Tibial artery (tissue), 4 donors: ENCODE results near the gene RPL10A.
"Not testable (repeated sequence)": the region's sequence is repeated elsewhere in the genome, so short reads cannot be mapped to it uniquely, and the experiment has no call there.

Experiments used
- DNase-seq, 2 donors: peaks; one replicate each; pipeline ENCODE4 v3.0.0-alpha.2; 2019
- H3K27ac ChIP-seq, 2 donors: fragments of 200-600 bp; sonication (generic) in 1 of 2; 1 replicate in 1 of 2; 2 replicates in 1 of 2; pipeline ENCODE4 v1.5.1; 2018 to 2019; ENCODE audit warnings: mild to moderate bottlenecking in 1 of 2
- H3K27me3 ChIP-seq, 2 donors: fragments of 200-600 bp; sonication (generic) in 1 of 2; one replicate each; pipeline versions ENCODE4 v1.5.1 to v1.6.0; 2016 to 2019
- H3K36me3 ChIP-seq, 3 donors: fragments of 200-600 bp; sonication (generic) in 2 of 3; one replicate each; pipeline ENCODE4 v1.5.1; 2016 to 2019; ENCODE audit warnings: mild to moderate bottlenecking in 2 of 3
- H3K4me1 ChIP-seq, 4 donors: fragments of 200-600 bp; sonication (generic) in 2 of 4; 1 replicate in 3 of 4; 2 replicates in 1 of 4; pipeline ENCODE4 v1.5.1; 2016 to 2019
- H3K4me3 ChIP-seq, 2 donors: fragments of 200-600 bp; sonication (generic) in 1 of 2; 1 replicate in 1 of 2; 2 replicates in 1 of 2; pipeline ENCODE4 v1.5.1; 2018 to 2019; ENCODE audit warnings: mild to moderate bottlenecking in 2 of 2
- H3K9me3 ChIP-seq, 3 donors: fragments of 200-600 bp; sonication (generic) in 1 of 3; one replicate each; pipeline ENCODE4 v1.5.1; 2016 to 2019
- intact Hi-C: fragments of 100-400 bp; cut with DNase I; formaldehyde crosslinking; loops from one replicate; pipeline ENCODE4 v1.15.0; 2023; ENCODE audit warnings: low total_unique reads
- TF ChIP-seq, protein P1 (sequence below), 2 experiments: fragments of 200-600 bp in 1 of 2; fragments of 450-650 bp in 1 of 2; IDR thresholded peaks; one replicate each; pipeline ENCODE4 v1.5.1; 2017 to 2019; ENCODE audit warnings: antibody characterized with exemption in 2 of 2, mild to moderate bottlenecking in 1 of 2, moderate library complexity in 1 of 2

Gene RPL10A

DNA sequence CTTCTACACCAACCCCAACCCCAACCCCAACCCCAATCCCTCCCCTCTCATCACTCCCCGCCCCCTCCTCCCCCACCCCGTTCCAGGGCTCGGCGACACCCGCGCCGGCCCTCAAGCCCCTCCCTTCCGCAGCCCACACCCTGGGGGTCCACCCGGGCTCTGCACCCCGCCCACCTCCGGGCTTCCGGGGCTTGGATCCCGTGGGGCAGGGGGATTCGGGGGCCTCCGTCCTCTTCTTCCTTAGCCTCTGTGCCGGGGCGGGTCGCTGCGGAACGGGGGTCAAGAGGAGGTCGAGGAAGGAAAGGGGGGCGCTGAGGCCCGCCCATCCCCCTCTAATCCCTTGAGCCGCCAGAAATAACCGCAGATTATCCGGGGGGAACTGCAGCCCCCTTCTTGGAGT lies 43.8 kb downstream of the RPL10A start:
- Histone ChIP-seq H3K9me3 (no peaks in the 10 kb centered on the region), H3K36me3 (no peaks in the 10 kb centered on the region), H3K27me3 (peaks cover 3 to 63% of the 10 kb centered on the region in 2 donors), H3K4me3 (no peak overlapping the region), H3K27ac (no peak overlapping the region), H3K4me1 (peaks cover 0 to 10% (median 8%) of the 10 kb centered on the region in 4 donors)
- DNase-seq: no peak
- TF ChIP-seq, protein P1, sequence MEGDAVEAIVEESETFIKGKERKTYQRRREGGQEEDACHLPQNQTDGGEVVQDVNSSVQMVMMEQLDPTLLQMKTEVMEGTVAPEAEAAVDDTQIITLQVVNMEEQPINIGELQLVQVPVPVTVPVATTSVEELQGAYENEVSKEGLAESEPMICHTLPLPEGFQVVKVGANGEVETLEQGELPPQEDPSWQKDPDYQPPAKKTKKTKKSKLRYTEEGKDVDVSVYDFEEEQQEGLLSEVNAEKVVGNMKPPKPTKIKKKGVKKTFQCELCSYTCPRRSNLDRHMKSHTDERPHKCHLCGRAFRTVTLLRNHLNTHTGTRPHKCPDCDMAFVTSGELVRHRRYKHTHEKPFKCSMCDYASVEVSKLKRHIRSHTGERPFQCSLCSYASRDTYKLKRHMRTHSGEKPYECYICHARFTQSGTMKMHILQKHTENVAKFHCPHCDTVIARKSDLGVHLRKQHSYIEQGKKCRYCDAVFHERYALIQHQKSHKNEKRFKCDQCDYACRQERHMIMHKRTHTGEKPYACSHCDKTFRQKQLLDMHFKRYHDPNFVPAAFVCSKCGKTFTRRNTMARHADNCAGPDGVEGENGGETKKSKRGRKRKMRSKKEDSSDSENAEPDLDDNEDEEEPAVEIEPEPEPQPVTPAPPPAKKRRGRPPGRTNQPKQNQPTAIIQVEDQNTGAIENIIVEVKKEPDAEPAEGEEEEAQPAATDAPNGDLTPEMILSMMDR (IDR thresholded peaks at IDR 0.05): no peak
- intact Hi-C loops: no loop called here

DNA sequence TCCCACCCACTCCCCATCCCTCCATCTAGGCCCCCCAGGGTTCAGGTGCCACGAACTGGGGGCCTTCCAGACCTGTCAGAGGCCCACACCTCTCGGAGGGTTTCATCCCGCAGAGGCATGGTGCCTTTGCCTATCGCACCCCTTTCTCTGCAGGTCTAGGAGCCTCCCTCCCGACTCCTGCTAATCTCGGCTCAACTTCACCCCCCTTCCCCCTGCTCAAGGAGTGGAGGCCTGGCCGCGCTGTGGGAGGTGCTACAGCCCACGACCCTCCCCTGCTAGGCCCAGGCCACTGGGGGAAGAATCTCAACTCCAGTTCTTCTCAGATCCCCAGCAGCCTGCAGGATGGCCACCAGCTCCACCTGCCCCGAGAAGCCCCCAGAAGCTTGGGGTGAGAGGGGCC lies 44.5 kb downstream of the RPL10A start, which contains the start of gene TULP1:
TSS of gene TULP1 (minus strand) at position 157 of the 400 bp plus-strand sequence. CDS start at position 119, 38 bp downstream.
- Histone ChIP-seq H3K27ac (no peak within 1 kb of the TSS), H3K36me3 (no peaks in the 10 kb centered on the region), H3K9me3 (no peaks in the 10 kb centered on the region), H3K4me1 (peaks cover 0 to 10% (median 8%) of the 10 kb centered on the region in 4 donors), H3K27me3 (peaks cover 3 to 56% of the 10 kb centered on the region in 2 donors), H3K4me3 (no peak within 1 kb of the TSS)
- no peak for DNase-seq
- TF ChIP-seq, protein P1 (IDR thresholded peaks at IDR 0.05): no peak
- intact Hi-C loops: no loop called here

DNA sequence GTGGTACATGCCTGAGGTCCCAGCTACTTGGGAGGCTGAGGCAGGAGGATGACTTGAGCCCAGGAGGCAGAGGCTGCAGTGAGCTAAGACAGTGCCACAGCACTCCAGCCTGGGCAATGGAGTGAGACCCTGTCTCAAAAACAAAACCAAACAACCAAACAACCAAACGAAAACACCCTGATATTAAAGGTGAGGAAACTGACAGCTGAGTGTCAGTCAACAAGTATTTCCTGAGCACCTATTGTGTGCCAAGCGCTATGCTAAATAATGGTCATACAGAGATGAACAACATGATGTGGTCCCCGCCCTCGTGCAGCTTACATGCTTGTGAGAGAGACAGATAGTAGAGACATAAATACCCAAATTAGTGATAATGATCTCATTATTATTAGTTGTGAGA lies 46.4 kb downstream of the RPL10A start:
- Histone ChIP-seq H3K27ac (no peak overlapping the region), H3K27me3 (peaks cover 3 to 39% of the 10 kb centered on the region in 2 donors), H3K36me3 (no peaks in the 10 kb centered on the region), H3K9me3 (no peaks in the 10 kb centered on the region), H3K4me1 (peaks cover 0 to 10% (median 8%) of the 10 kb centered on the region in 4 donors), H3K4me3 (no peak overlapping the region)
- TF ChIP-seq, protein P1 (IDR thresholded peaks at IDR 0.05): no peak
- no peak for DNase-seq
- intact Hi-C loops: no loop called here

DNA sequence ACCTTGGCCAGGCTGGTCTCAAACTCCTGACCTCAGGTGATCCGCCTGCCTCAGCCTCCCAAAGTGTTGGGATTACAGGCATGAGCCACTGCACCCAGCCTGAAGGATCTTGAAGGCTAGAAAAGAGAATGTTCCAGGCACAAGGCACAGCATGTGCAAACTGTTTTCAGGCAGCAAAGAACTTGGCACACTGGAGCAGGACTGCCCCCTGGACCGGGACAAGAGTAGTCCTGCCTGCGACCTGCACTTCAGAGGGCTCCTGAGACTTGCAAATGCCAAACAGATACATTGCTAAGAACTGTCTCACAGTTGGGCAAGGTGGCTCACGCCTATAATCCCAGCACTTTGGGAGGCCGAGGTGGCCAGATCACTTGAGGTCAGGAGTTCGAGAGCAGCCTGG lies 47.7 kb downstream of the RPL10A start:
- H3K36me3 ChIP-seq, H3K27ac ChIP-seq, H3K4me1 ChIP-seq, H3K9me3 ChIP-seq, DNase-seq, intact Hi-C loops, H3K4me3 ChIP-seq: not testable (repeated sequence)
- peaks cover 3 to 25% of the 10 kb centered on the region in 2 donors for H3K27me3 ChIP-seq

DNA sequence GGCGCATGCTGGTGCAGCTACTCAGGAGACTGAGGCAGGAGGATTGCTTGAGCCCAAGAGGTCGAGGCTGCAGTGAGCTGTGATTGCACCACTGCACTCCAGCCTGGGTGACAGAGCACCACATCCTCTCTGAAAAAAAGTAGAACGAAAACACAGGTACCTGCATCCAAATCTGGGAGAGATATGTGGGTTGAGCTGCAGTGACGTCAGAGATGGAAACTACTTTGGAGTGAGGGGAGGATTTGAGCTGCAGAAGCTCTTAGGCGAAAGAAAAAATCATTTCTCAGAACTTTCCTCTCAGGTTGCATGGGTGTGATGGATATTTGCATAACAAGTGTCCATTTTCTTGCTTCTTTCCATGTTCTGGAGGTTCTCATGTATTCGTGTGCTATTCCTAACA lies 48.5 kb downstream of the RPL10A start:
- intact Hi-C loops: no loop called here
- DNase-seq: no peak
- H3K4me1 ChIP-seq: peaks cover 0 to 5% (median 4%) of the 10 kb centered on the region in 4 donors
- peaks cover 3 to 18% of the 10 kb centered on the region in 2 donors for H3K27me3 ChIP-seq
- TF ChIP-seq, protein P1 (IDR thresholded peaks at IDR 0.05): no peak
- no peak overlapping the region for H3K4me3 ChIP-seq
- H3K27ac ChIP-seq: no peak overlapping the region
- H3K9me3 ChIP-seq: no peaks in the 10 kb centered on the region
- H3K36me3 ChIP-seq: no peaks in the 10 kb centered on the region

DNA sequence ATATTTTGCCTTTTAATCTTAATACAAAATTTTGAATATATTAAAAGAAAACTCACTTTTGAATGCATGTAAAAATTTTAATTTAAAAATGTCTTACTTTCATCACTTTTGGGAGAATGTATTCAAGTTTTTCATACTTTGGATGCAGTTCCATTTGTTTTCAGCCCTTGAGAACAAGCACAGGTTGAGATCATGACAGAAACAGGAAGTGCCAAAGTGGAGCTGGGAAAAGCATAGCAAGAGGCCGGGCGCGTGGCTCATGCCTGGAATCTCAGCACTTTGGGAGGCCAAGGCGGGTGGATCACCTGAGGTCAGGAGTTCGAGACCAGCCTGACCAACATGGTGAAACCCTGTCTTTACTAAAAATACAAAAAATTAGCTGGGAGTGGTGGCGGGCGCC lies 49.8 kb downstream of the RPL10A start:
- H3K36me3 ChIP-seq, H3K4me3 ChIP-seq, DNase-seq, H3K9me3 ChIP-seq, H3K4me1 ChIP-seq, H3K27ac ChIP-seq, intact Hi-C loops: not testable (repeated sequence)
- H3K27me3 ChIP-seq: peaks cover 0 to 11% of the 10 kb centered on the region in 2 donors
